Upper lobe of left lung (tissue), 4 donors: ENCODE results near the gene ZNF213.

Experiments
- CTCF ChIP-seq, 6 experiments: fragments of 450-650 bp in 4 of 6; fragments of 200-600 bp in 2 of 6; sonication (generic) in 2 of 6; IDR thresholded peaks; one replicate each; pipeline ENCODE4 v1.5.1; 2016 to 2019; ENCODE audit warnings: antibody characterized with exemption in 6 of 6
- EP300 ChIP-seq, 4 donors: sonication (generic); formaldehyde crosslinking; IDR thresholded peaks; one replicate each; pipeline ENCODE4 v1.5.1; 2017; ENCODE audit warnings: antibody characterized with exemption in 4 of 4, control low read depth in 2 of 4
- POLR2A ChIP-seq, 4 donors: fragments of 450-650 bp; IDR thresholded peaks; one replicate each; pipeline ENCODE4 v1.5.1; 2016 to 2017; ENCODE audit warnings: antibody characterized with exemption in 4 of 4, mild to moderate bottlenecking in 2 of 4

GRCh38 chr16:3101841-3102470, 32.9 kb upstream of the ZNF213 start:
- TF ChIP-seq CTCF (IDR thresholded peaks at IDR 0.05) (no peak), POLR2A (IDR thresholded peaks at IDR 0.05) (peak in 1 of 4 donors; percentile 32), EP300 (IDR thresholded peaks at IDR 0.05) (no peak)
